ENCODE data around the gene EIF3B. TPM values are rescaled to one million over a fixed set of nuclear protein-coding genes. Genes with fewer than 3 reads are reported as not detected.

The EIF3B gene
- total RNA-seq, 4 donors from 2014 or later: 75.3 to 156 (median 97.4) TPM

DNA sequence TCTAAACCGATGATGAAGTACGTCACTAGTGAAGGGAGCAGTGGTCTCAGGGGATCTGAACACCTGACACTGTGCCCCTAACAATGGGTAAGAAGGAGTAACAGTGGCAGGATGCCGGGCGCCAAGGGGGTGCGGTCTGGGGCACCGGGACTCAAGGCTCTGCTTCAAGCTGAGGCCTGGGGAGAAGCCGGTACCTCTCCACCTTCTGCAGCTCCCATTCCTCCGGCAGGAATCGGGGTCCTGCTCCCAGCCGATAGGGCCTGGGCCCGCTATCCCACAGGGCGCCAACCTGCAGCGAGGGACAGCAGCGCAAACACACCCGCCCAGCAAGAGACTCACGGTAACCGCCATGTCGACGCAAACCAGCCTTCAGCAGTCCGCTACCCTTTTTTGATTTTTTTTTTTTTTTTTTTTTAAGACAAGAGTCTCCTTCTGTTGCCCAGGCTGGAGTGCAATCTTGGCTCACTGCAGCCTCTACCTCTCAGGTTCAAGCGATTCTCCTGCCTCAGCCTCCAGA lies 40.0 kb downstream of the EIF3B start:
- peaks cover 0 to 4% (median 0%) of the 10 kb centered on the region in 4 donors for H3K4me1 ChIP-seq
- no peak overlapping the region for H3K27ac ChIP-seq
- no peak for TF ChIP-seq POLR2A (IDR thresholded peaks at IDR 0.05)
- TF ChIP-seq, protein P1, sequence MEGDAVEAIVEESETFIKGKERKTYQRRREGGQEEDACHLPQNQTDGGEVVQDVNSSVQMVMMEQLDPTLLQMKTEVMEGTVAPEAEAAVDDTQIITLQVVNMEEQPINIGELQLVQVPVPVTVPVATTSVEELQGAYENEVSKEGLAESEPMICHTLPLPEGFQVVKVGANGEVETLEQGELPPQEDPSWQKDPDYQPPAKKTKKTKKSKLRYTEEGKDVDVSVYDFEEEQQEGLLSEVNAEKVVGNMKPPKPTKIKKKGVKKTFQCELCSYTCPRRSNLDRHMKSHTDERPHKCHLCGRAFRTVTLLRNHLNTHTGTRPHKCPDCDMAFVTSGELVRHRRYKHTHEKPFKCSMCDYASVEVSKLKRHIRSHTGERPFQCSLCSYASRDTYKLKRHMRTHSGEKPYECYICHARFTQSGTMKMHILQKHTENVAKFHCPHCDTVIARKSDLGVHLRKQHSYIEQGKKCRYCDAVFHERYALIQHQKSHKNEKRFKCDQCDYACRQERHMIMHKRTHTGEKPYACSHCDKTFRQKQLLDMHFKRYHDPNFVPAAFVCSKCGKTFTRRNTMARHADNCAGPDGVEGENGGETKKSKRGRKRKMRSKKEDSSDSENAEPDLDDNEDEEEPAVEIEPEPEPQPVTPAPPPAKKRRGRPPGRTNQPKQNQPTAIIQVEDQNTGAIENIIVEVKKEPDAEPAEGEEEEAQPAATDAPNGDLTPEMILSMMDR (IDR thresholded peaks at IDR 0.05): no peak
- H3K9me3 ChIP-seq: no peaks in the 10 kb centered on the region
- H3K36me3 ChIP-seq: no peaks in the 10 kb centered on the region
- no peak for DNase-seq
- H3K4me3 ChIP-seq: no peak overlapping the region
- H3K27me3 ChIP-seq: no peaks in the 10 kb centered on the region

DNA sequence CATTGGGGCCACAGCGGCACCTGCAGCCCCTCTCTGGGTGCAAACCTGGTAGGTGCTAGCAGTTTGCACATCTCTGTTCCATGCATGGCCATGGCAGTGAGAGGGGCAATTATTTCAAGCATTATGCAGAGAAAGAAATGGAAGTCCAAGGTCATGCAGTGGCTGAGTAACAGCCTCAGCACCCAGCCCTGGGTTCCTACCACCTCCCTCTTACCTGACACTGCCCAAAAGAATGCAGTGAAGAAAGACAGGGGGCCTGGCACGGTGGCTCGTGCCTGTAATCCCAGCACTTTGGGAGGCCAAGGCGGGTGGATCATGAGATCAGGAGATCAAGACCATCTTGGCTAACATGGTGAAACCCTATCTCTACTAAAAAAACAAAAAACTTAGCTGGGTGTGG lies 43.9 kb downstream of the EIF3B start:
- TF ChIP-seq, protein P1 (IDR thresholded peaks at IDR 0.05): no peak
- TF ChIP-seq POLR2A (IDR thresholded peaks at IDR 0.05): no peak
- Histone ChIP-seq H3K4me1 (peaks cover 0 to 18% (median 0%) of the 10 kb centered on the region in 4 donors), H3K27me3 (no peaks in the 10 kb centered on the region), H3K4me3 (no peak overlapping the region), H3K9me3 (no peaks in the 10 kb centered on the region), H3K36me3 (no peaks in the 10 kb centered on the region), H3K27ac (no peak overlapping the region)
- no peak for DNase-seq

DNA sequence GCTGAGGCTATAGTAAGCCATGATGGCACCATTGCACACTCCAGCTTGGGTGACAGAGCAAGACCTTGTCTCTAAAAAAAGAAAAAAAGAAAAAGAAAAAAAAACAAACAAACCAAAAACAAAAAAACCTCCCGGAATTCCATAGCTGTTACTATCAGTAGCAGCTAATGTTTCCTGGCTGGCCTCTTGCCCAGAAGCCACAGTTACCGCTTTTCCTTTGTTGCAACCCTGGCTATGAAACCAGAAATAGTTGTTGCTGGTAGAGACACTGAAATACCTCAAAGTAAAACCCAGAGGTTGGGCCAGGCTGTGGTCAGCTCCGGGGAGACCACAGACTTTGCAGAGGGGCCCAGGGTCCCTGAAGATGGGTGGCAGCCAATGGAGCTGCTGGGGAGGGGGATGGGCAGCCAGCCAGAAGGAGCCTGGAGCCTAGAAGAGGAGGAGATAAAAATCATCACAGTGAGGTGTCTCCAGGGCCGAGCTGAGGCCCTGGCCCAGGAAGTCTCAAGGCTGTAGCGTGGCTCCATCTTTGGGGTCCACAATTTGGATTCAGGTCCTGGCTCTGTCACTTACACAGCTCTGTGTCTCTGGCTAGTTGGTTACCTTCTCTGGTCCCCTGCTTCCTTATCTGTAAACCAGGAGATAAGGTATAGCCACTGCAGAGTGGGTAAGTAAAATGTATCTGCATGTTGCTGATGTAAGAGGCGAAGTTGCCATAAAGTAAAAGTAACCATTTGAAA lies 45.4 kb downstream of the EIF3B start:
- no peak for TF ChIP-seq POLR2A (IDR thresholded peaks at IDR 0.05)
- TF ChIP-seq, protein P1 (IDR thresholded peaks at IDR 0.05): no peak
- H3K4me3 ChIP-seq: no peak overlapping the region
- H3K27ac ChIP-seq: peak overlapping the region in 3 of 4 donors; percentile 55 to 65 (median 64)
- H3K4me1 ChIP-seq: peaks cover 0 to 26% (median 4%) of the 10 kb centered on the region in 4 donors
- DNase-seq: peak in 2 of 3 donors; percentile 34 to 79
- no peaks in the 10 kb centered on the region for H3K9me3 ChIP-seq
- no peaks in the 10 kb centered on the region for H3K27me3 ChIP-seq
- no peaks in the 10 kb centered on the region for H3K36me3 ChIP-seq

DNA sequence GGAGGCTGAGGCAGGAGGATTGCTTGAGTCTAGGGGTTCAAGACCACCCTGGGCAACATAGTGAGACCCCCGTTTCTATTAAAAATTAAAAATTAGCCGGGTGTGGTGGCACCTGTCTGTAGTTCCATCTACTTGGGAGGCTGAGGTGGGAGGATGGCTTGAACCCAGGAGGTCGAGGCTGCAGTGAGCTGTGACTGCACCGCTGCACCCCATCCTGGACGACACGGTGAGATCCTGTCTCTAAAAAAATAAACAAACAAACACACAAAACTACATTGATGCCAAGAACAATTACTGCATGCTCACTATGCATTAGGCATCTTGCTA lies 48.0 kb downstream of the EIF3B start:
- no peaks in the 10 kb centered on the region for H3K36me3 ChIP-seq
- no peaks in the 10 kb centered on the region for H3K27me3 ChIP-seq
- H3K9me3 ChIP-seq: no peaks in the 10 kb centered on the region
- peak overlapping the region; percentile 75 to 92 (median 86) for H3K4me3 ChIP-seq
- H3K4me1 ChIP-seq: peaks cover 0 to 33% (median 12%) of the 10 kb centered on the region in 4 donors
- peak overlapping the region in 2 of 4 donors; percentile 44 to 85 for H3K27ac ChIP-seq
- DNase-seq: no peak
- TF ChIP-seq POLR2A (IDR thresholded peaks at IDR 0.05): no peak
- TF ChIP-seq, protein P1 (IDR thresholded peaks at IDR 0.05): no peak

DNA sequence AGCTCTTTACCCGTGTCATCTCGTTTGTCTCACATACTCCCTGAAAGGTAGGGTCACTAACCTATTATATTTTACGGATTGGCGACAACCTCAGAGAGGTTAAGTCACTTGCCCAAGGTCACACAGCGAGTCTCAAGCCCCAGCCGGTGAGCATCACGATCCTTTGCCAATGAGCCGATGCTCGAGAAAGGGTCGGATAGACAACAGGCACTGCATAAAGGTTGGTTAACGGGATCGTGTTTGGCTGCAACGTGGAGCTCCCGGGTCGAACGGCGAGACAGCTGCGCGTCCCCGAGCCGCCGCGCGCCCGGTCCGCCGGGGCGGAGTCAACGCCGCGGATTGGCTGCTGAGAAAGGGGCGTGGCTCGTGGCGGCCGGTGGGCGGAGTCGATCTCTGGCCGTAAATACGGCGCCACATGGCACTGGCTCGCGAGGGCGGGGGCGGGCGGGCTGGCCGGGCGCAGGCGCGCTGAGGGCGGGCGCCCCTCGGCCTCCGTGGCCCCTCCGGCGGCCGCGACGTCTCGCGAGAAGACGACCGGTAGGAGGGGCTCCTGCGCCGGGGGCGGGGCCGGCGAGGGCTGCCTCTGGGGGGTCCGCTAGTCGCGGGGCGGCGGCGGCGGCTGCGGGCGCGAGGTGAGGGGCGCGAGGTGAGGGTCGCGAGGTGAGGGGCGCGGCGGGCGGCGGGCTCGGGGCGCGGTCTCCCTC lies 48.5 kb downstream of the EIF3B start, which contains the start of gene CHST12:
CHST12 (plus strand) TSS at position 598 of the 704 bp plus-strand sequence. CDS start 29,029 bp downstream, outside the sequence.
- peak within 1 kb of the TSS; percentile 61 to 86 (median 79) for H3K27ac ChIP-seq

More for the DNA sequence above, 48.5 kb downstream of the EIF3B start, which contains the start of gene CHST12:
- no peaks in the 10 kb centered on the region for H3K36me3 ChIP-seq
- peaks cover 0 to 34% (median 12%) of the 10 kb centered on the region in 4 donors for H3K4me1 ChIP-seq
- no peaks in the 10 kb centered on the region for H3K27me3 ChIP-seq
- TF ChIP-seq POLR2A (IDR thresholded peaks at IDR 0.05): peak in 1 of 2 donors; percentile 30
- TF ChIP-seq, protein P1 (IDR thresholded peaks at IDR 0.05): no peak
- peak within 1 kb of the TSS; percentile 75 to 92 (median 86) for H3K4me3 ChIP-seq
- H3K9me3 ChIP-seq: no peaks in the 10 kb centered on the region
- DNase-seq: peak; percentile 96 to 98 (median 96)

Data from Peyer's patch (tissue), 4 donors.